ENCODE data around the gene SIAE.

SIAE gene

DNA sequence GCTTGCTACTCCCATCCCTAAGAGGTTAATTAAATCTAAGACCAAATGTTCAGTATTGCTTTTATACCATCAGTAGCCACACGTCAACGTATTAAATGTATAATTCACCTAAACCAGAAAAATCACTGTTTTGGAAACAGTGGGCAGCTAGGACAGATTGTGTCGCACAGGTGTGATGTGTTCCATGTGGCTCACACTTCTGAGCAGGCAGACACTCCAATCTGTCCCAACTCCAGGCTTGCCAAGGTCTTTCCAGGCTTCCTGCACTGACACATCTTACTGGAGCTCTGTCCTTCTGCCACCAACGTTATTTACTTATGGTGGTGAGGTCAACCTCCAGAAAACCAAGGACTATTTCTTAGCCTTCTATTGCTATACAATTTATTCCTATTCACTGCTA, 11.4 kb downstream of the SIAE start:
- DNase-seq: no peak

DNA sequence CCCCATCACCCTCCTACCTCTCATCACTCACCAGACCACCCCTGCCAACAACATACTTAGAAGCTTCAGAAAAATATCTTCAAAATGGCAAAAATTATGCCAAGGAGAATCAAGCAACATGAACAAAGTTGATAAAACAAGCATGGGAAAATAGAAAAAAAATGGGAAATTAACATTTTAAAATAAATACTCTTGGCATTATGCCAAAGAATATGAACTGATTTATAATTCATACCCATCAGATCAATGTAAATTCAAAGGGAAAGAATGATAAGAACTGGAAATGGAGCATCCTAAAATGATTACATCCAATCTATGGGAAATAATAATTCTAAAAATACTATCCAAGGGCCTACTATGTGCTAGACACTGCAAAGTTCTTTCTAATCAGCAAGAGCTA, 12.0 kb downstream of the SIAE start:
- DNase-seq: no peak

DNA sequence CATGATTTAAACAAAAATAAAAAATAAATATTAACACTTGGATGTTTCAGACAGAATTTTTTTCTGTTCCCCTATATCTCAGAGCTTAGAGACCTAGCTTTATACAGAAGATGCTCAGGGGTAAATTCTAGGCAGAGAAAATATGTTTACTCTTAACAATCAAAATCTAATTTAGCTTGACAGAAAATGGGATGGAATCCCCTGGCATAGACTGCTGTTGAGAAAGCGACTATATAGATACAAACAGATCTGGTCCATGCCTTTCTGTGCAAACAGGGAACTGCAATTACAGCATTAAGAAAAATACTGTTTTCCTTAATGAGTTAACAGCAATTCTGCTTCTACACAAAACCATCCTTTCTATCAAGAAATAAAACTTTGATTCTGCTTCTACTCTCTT, 14.6 kb downstream of the SIAE start:
- no peak for DNase-seq

DNA sequence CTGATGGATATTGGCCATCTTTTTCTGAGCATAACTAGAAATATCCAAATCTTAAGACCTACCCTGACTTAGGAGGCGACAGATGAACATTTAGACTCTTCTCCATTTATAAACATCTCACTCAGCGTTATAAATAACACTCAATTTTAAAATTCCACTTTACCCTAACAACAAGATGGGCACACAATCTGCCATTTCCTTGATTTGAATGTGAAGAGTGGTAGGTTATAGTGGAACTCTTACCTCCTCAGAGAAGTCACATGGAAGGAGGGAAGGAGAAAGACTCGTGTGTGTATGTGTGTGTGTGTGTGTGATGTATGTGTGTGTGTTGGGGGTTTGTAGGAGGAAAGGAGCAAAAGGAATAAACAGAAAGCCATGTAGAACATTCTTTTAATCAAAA, 15.0 kb downstream of the SIAE start:
- no peak for DNase-seq

DNA sequence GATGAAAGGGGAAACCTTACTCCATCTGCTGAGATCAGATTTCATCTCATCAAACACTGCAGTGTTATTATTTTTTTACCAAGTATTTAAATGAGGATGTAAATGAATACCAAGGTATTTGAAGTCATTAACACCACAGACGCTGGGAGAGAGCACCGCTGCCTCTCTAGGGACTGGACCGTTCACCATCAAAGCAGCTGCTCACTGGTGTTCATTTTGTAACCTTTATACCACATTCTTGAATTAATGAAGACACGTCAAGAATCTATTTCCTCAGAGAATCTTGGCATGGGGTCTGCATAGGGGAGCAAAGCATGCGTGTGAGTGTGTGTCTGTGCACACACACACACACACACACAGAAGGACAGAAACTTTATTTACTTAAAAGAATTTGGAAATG, 15.6 kb downstream of the SIAE start:
- no peak for DNase-seq

DNA sequence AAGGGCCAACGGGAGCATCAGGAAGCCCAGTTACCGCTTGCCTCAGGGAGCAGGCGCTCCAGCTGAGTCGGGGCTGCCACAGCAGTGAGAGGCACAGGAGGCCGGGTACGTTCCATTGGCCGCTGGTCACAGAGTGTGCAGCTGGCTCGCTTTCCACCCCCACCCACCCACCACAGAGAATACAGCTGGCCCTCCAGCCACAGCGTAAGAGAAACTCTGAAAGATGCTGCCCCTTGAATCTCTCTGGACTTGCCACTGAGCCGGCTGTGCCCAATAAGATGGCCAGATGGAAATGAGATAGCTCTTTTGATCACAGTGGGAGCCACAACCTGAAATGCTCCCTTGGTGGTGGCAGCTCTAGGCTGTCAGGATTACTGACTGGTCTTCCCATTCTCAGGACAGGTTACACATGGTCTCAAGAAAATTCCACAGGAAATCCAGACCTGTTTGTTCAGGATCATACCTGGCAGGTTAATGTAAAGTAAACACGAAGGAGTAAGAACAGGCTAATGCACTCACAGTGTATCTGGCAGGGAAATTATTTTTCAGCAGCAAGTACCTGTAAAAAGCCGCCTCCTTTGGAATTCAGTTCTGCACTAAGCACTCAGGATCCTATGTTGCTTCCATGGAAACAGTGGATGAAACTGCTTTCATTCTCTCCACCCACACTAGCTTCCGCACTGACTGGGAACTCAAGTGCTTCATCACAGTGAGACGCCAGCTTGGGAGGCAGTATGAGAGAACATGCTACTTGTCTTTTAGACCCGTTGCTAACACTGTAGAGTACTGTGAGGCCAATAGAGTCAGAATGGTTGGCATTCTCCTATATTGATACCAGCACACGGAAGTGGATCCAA, 16.5 kb downstream of the SIAE start:
- DNase-seq: no peak

DNA sequence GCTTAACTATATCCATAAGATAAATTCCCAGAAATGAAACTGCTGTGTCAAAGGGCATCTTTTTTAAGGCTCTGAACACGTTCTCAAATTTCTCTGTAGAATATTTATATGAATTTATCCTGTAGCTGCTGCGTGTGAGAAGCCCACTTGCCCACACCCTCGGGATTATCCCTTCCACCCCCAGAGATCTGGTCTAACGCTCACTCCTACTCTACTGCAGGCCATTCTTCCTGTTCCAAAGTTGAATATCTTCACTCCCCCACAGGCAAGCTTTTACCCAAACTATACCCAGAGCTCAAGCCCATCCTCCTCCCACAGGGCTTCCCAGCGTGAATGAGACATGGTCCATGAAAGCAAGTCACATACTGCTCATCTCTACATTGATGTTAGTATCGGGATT, 24.9 kb downstream of the SIAE start:
- no peak for DNase-seq

DNA sequence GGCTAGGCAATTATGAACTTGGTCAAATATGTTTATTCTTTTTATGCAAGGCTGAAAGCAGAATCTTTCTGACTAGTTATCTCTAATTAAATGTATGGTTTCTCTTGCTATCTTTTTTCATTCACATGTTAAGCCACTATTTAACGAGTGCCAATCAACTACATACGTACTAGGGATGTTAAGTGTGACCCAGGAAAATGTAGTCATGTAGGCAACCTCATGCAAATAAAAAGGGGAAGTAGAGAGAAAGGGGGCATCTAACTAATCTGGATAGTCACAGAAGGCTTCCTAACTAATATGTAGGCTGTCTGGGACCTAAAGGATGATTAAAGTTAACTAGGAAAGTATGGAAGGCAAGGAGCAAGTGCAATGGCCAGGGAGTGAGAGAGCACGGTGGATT, 27.4 kb downstream of the SIAE start:
- no peak for DNase-seq

DNA sequence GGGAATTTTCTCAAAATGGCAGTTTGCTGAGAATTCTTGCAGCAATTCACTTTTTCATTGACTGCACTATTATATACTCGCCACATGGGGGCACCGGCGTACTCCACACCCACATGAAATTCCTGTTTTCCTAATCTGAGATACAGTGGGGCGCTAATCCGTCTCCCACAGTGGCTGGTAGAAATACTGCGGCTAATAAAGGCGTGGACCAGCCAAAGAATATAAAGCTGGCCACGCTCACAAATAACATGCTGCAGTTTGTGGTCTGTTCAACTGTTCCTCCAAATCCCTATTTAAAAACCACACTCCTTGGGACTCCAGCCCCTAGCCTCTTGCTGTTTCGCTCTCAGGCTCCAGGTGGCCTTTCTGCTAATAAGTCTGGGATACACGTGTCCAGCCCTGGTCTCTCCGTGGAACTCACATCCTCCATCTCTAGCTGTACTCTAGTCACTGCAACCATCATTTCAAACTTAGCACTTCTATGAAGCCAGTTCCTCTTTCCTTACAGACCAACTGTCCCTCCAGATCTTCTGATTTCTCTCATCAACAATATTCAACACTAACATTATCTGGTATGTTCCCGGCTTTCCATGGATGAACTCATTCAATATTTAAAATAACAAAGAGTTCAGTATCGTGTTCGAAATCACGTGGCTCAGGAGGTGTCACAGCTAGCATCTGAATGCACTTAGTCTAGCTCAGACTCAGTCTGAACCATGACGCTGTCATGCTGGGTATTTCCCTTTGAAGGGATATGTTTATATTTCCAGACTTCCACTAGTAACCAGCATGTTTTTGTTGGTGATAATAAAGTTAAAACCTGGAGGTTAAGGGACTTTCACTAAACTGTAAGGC, 28.9 kb downstream of the SIAE start:
- peak; percentile 15 for DNase-seq

DNA sequence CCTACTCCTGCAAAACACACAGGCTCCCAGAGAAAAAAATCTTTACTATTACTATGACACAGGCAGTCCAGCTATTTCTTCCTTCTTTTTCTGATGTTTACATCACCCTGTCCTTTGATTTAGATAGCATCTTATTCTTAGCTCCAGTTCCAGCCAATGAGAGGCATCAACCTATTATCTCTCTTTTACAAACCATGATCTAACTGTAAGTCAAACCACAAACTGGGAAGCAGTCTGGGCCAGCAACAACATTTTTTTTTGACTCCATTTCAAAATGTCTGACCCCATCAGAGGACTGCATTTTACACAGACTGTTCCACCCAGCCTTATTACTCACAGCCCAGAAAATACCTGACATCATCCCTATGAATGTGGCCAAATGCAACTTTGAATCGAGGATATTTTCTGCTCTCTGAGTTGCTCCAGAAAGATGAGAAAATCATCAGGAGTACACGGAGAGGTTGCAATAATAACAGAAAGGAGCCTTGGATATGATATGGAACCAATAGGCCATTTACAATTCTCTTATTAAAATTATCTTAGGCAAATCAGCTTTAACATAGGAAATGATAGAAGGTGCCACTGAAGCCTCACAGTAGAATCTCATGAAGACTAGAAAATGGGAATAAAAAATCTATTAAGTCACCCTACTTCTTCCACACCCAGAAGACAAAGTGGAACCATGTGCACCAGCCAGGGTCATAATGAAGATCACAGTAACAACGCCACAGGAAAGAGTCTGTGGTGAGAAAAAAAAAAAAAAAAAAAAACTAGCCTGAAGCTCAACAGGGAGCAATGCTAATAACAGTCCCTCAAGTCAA, 29.7 kb downstream of the SIAE start:
- no peak for DNase-seq

DNA sequence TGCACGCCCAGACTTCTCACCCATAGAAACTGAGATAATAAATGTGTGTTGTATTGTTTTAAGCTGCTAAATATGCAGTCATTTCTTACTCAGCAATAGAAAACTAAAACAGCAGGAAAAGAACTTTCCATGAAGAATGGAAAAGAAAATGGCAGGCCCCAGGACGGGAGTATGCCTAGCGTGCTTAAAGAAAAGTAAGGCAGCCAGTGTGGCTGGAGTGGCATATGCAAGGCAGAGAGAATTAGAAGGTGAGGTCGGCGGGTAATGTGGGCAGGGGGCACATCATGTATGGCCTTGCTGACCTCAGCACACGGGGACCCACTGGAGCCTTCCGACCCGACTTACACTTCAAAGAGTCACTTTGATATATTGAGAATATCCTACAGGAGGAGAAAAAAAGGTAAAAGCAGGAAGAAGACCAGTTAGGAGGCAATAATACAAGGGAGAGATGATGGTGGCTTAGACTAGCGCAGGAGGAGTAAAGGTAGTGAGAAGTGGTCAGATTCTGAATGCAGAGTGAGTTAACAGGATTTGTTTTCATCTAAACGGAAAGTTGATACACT, 30.4 kb downstream of the SIAE start:
- DNase-seq: no peak

DNA sequence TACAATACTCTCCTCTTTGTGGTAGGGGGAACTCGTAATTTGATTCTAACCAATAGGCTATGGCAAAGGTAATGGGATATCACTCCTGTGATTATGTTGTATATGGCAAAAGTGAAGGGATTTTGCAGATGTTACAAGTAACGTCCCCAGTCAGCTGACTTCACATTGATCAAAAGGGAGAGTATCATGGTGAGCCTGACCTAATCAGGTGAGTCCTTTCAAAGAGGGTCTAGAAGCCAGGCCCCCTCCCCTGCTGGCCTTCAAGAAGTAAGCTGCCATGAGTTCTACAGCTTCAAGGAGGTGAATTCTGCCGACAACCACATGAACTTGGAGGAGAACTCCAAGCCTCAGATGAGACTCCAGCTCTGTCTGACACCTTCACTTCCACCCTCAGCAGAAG, 30.9 kb downstream of the SIAE start:
- DNase-seq: no peak

DNA sequence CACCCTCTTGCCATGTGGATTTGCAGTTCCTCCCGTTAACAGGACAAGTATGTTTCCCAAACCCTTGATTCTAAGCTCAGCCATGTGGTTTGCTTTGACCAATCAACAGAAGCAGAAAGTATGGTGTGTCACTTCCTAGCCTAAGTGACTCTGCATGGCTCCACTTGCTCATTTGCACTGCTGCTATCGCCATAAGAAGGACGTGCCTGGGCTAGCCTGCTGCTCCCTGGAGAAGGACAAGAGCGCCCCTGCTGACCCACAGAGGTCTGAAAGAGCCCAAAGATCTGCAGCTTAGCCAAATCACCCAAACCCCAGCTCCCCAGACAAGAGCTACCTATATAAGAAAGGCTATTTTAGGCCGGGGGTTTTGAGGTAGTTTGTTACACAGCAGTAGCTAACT, 32.9 kb downstream of the SIAE start:
- no peak for DNase-seq

DNA sequence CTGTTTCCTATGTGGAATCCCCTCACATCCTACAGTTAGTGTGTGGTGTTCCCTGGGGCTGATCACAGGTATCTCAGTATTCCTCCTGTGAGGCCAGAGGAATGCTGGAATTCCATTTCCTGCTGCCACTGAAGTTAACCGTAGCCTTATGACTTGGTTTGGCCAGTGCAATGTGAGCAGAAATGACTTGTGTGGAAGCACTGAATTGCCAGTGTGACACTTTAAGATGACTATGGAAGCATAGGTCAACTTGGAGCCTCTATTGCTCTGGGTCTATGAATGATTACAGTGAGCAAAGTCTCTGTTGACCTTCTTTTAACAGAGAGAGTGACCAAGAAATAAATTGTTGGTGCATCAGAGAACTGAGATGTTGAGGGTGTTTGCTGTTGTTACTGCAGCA, 34.4 kb downstream of the SIAE start:
- no peak for DNase-seq

DNA sequence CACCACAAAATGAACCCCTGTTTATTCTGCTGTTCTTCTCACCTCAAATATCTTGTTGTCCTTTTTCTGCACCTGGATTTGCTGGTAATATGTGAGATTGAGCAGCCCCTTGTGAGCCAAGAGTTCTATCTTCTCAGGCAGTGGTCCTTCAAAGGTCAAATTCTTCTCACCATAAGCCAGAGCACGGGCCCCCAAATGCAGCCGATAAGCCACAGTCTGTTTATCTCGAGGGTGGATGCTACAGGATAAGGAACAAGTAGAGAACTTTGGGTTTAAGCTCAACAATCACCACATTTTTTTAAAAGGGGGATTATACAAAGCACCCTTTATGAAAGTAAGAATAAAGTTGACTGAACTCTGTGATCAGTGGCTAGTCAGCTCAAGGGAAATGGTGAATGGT, 35.0 kb downstream of the SIAE start:
- no peak for DNase-seq

DNA sequence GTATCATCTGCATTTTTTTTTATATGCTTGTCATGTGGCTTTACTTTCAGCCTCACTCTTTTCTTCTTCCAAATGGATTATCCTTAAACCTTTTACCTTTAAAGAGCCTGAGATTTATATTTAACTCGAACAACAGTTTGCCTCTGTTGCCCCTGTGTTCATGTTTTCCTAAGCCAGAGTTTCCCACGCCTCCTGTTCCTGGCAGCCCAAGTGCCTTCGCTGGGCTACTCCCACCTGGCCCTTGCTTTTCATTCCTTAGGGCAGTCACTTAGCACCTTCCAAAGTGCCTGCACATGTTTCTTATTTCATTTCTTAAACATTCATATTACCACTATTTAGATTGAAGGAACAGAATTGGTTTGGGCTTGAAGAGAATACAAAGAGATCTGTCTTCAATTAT, 37.6 kb downstream of the SIAE start:
- DNase-seq: no peak

DNA sequence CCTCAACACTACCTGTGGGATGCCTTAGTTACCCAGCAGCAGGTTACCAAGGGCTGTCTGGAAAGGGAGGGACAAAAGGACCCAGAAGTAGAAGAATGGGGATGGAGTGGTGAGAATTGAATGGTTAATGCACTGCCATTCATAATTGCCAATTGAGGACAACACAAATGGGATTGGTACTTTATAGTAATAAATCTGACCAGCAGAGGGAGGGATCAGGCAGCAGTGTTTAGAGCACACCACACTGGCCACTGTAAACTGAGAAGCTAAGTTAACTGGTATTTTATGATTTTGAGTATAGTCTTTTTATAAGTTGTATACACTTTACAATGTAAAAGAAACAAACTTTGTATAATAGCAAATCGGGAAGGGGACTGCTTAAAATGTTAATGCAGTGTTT, 40.2 kb downstream of the SIAE start:
- no peak for DNase-seq

DNA sequence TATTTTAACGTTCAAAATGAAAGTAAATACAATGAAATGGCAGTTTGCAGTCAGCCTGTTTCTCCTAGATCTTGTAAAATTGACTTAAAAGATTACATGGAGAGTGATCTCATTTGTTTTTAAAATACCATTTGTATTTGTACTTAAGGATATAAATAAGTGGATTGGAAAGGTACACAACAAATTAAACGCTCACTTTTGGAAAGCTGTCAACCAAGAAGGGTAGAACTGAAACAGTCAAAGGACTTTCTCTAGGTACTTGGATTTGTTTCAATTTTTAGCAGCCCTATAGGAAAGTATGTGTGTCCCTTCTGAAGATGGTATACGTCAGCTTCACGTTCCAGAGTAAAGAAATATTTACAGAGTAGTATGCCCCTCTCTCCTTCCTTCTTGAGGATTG, 43.6 kb downstream of the SIAE start:
- no peak for DNase-seq

DNA sequence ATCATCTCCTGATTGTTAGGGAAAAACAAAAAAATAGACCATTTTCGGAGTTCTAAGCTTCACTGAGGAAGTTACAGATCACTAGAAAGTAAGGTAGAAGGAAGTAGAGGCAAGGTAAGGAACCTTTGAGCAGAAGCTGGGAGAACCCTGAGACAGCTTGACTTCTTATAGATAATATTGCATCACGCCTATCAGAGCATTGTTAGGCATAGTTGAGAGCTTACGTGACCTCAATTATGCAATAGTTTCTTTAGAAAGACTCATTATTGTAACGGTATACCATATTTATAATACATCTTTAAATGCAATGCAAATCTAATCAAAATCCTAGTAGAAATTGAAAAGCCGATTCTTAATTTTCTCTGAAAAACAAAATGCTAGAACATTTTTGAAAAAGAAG, 46.0 kb downstream of the SIAE start:
- DNase-seq: no peak

DNA sequence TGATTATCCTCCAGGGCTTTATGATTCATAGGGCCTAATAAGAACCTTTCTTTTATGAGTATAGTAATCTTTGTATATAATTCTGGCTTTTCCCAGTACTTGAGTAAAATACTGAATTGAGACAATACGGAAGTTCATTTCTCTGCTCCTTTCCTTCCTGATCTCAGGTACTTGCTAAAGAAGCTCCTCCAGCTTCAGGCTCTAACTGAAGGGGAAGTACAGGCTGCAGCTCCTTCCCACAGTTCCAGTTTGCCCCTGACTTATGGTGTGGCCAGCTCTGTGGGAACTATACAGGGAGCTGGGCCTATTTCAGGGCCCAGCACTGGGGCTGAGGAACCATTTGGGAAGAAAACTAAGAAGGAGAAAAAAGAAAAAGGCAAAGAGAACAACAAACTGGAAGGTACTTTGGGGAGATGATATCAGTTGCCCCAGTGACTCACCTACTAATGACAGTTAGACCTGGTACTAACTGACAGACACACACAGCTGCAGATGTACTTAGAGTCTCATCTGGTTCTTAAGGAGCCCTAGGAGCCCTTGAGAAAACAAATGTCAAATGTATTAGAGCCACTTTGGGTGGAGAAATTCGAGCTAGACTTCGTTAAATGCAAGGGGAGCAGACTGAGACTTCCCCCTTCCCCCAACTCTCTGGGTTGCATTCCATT, 47.9 kb downstream of the SIAE start:
- no peak for DNase-seq

DNA sequence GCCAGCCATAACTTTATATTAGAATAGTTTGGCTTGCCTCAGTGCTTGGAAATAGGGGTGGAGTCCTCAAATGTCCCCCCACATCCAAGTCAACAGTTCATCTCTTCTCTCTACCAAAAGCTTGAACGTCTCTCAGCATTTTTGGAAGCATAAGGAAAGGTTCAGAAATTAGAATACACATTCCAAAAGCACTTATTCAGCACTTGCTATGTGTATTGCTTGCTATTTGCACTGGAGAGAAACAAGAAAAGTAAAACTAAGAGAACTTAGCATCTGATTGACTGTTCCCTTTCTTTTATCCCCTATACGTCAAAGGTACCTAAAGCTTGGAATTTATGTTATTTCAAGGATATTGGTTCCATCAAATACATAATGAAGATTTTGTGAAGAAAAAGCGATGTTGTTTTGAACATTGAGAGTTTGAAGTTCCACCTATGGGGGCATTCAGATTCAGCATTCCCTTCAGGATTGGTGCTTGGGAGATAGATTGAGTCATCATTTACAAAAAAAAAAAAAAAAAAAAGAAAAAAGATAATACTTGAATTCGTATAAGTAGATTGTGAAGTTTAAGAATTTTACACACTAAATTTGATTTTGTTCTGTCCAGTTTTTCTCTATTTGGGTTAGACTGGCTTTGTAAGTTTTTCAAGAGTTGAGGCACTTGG, 49.5 kb downstream of the SIAE start:
- DNase-seq: no peak

Data from activated CD4-positive, alpha-beta T cell treated with anti-CD3 and anti-CD28 coated beads for 48 hours (primary cell).